ENCODE data around the gene ELAVL2.

GRCh38 chr9:23764219-23764618 lies 61.8 kb downstream of the ELAVL2 start:
- no peak for TF ChIP-seq CTCF (IDR thresholded peaks at IDR 0.05)
- TF ChIP-seq POLR2A (IDR thresholded peaks at IDR 0.05; ENCODE audit: low read depth): no peak
- no peak for TF ChIP-seq EP300 (IDR thresholded peaks at IDR 0.05)
- no peak for TF ChIP-seq POLR2AphosphoS5 (IDR thresholded peaks at IDR 0.05)
